ENCODE data around the gene SFT2D2.

Gene SFT2D2

GRCh38 chr1:168266644-168267186, 40.9 kb downstream of the SFT2D2 start:
- no peaks in the 10 kb centered on the region for H3K79me2 ChIP-seq (ENCODE audit: insufficient read depth, low read length)
- no peaks in the 10 kb centered on the region; the same call in 1 of the 2 replicates for H3K9me3 ChIP-seq (ENCODE audit: insufficient read depth, low read depth, low read length)
- H3K9me2 ChIP-seq (replicated peaks; ENCODE audit: low read depth, low read length) = no peaks in the 10 kb centered on the region
- no peaks in the 10 kb centered on the region for H3K27me3 ChIP-seq (ENCODE audit: insufficient read depth, low read length, poor library complexity, severe bottlenecking)
- H3K36me3 ChIP-seq (ENCODE audit: insufficient read depth, low read length) = peaks cover 5% of the 10 kb centered on the region; the same call in 1 of the 2 replicates
- no peaks in the 10 kb centered on the region for H3K4me1 ChIP-seq (ENCODE audit: insufficient read depth, low read length, poor library complexity, severe bottlenecking)
- H3F3A ChIP-seq (ENCODE audit: low read depth) = no peaks in the 10 kb centered on the region
- TF ChIP-seq EZH2phosphoT487 (IDR thresholded peaks at IDR 0.05; ENCODE audit: borderline replicate concordance) (no peak), CTCF (conservative IDR thresholded peaks at IDR 0.05; ENCODE audit: low read length) (no peak)
- H2AFZ ChIP-seq (ENCODE audit: low read length) = no peak overlapping the region
- H3K4me3 ChIP-seq (ENCODE audit: low read length, poor library complexity, severe bottlenecking) = no peak overlapping the region
- no peaks in the 10 kb centered on the region for H4K20me1 ChIP-seq (ENCODE audit: insufficient read depth, low read length, poor library complexity, severe bottlenecking)
- H3K9ac ChIP-seq (ENCODE audit: low read depth, low read length, poor library complexity, severe bottlenecking) = no peak overlapping the region
- no peak overlapping the region for H3K4me2 ChIP-seq (ENCODE audit: low read depth, low read length, poor library complexity, severe bottlenecking)

GRCh38 chr1:168271636-168272035, 45.8 kb downstream of the SFT2D2 start:
- no peaks in the 10 kb centered on the region for H3F3A ChIP-seq (ENCODE audit: low read depth)
- no peaks in the 10 kb centered on the region for H3K4me1 ChIP-seq (ENCODE audit: insufficient read depth, low read length, poor library complexity, severe bottlenecking)
- H3K9me3 ChIP-seq (ENCODE audit: insufficient read depth, low read depth, low read length) = no peaks in the 10 kb centered on the region
- H3K9me2 ChIP-seq (replicated peaks; ENCODE audit: low read depth, low read length) = no peaks in the 10 kb centered on the region
- no peak overlapping the region for H3K9ac ChIP-seq (ENCODE audit: low read depth, low read length, poor library complexity, severe bottlenecking)
- H2AFZ ChIP-seq (ENCODE audit: low read length) = no peak overlapping the region
- H3K4me2 ChIP-seq (ENCODE audit: low read depth, low read length, poor library complexity, severe bottlenecking) = no peak overlapping the region
- H3K4me3 ChIP-seq (ENCODE audit: low read length, poor library complexity, severe bottlenecking) = no peak overlapping the region
- no peaks in the 10 kb centered on the region for H3K36me3 ChIP-seq (ENCODE audit: insufficient read depth, low read length)
- TF ChIP-seq CTCF (conservative IDR thresholded peaks at IDR 0.05; ENCODE audit: low read length) = no peak
- no peak for TF ChIP-seq EZH2phosphoT487 (IDR thresholded peaks at IDR 0.05; ENCODE audit: borderline replicate concordance)
- H3K79me2 ChIP-seq (ENCODE audit: insufficient read depth, low read length) = no peaks in the 10 kb centered on the region
- no peaks in the 10 kb centered on the region for H3K27me3 ChIP-seq (ENCODE audit: insufficient read depth, low read length, poor library complexity, severe bottlenecking)
- H4K20me1 ChIP-seq (ENCODE audit: insufficient read depth, low read length, poor library complexity, severe bottlenecking) = no peaks in the 10 kb centered on the region

GRCh38 chr1:168273575-168273974, 47.8 kb downstream of the SFT2D2 start:
- Histone ChIP-seq H3K4me1 (ENCODE audit: insufficient read depth, low read length, poor library complexity, severe bottlenecking) (no peaks in the 10 kb centered on the region), H2AFZ (ENCODE audit: low read length) (no peak overlapping the region), H3K9ac (ENCODE audit: low read depth, low read length, poor library complexity, severe bottlenecking) (no peak overlapping the region), H3F3A (ENCODE audit: low read depth) (no peaks in the 10 kb centered on the region), H3K79me2 (ENCODE audit: insufficient read depth, low read length) (no peaks in the 10 kb centered on the region), H3K4me3 (ENCODE audit: low read length, poor library complexity, severe bottlenecking) (no peak overlapping the region), H4K20me1 (ENCODE audit: insufficient read depth, low read length, poor library complexity, severe bottlenecking) (no peaks in the 10 kb centered on the region), H3K9me3 (ENCODE audit: insufficient read depth, low read depth, low read length) (no peaks in the 10 kb centered on the region; the same call in 1 of the 2 replicates), H3K36me3 (ENCODE audit: insufficient read depth, low read length) (no peaks in the 10 kb centered on the region; the same call in 1 of the 2 replicates), H3K4me2 (ENCODE audit: low read depth, low read length, poor library complexity, severe bottlenecking) (no peak overlapping the region), H3K9me2 (replicated peaks; ENCODE audit: low read depth, low read length) (no peaks in the 10 kb centered on the region), H3K27me3 (ENCODE audit: insufficient read depth, low read length, poor library complexity, severe bottlenecking) (no peaks in the 10 kb centered on the region)
- no peak for TF ChIP-seq EZH2phosphoT487 (IDR thresholded peaks at IDR 0.05; ENCODE audit: borderline replicate concordance)
- no peak for TF ChIP-seq CTCF (conservative IDR thresholded peaks at IDR 0.05; ENCODE audit: low read length)

Data from Loucy (cell line).